ENCODE measurements around the gene SLC29A4.

- TF ChIP-seq CTCF (IDR thresholded peaks at IDR 0.05; ENCODE audit: low read length) (no peak), EZH2 (optimal IDR thresholded peaks at IDR 0.05; ENCODE audit: low read depth, low read length) (no peak), EZH2phosphoT487 (IDR thresholded peaks at IDR 0.05; ENCODE audit: low read length) (no peak)
Measured at GRCh38 chr7:5309146-5309545, 26.4 kb downstream of the SLC29A4 start.

All from MM.1S (cell line).